HG03469 (cell line): Measurements from ENCODE around the gene DDX56.

Experiments
- ATAC-seq: cut with Tn5 transposase; IDR thresholded peaks from one replicate; pipeline ENCODE4 v1.9.1; 2021; ENCODE audit warnings: mild to moderate bottlenecking, moderate library complexity, moderate number of reproducible peaks; ENCODE audit not compliant: unreplicated experiment

The DDX56 gene

DNA sequence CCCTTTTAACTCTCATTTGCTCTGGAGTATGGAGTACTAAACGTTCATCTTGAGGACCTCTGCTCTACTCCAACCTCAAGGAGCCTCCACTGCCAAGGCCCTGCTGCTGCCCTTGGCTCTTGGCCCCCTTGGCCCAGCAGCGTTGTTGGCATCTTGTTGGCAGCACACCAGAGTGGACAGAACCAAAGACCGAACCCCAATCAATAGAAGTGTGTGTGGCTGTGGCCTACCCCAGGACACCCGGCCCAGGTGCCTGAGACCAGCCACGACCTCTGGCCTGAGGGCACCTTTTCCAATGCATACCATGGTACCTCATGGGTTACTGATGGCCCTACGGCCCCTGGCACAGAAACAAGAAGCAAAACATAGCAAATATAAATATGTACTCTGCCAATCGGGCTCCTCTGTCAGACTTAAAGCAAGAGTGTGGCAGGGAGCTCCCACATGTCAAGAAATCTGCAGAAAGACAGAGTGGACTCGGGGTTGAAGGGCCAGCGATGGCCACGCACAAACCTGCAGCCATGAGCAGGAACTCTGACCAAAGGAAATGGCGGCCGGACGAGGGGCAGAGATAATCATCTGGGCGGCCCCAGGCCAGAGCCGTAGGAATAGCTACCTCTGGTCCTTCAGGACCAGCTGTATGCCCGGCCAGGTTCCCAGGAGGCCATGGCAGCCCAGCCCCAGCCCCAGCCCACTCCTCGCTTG lies 35.5 kb downstream of the DDX56 start:
- ATAC-seq: no peak

DNA sequence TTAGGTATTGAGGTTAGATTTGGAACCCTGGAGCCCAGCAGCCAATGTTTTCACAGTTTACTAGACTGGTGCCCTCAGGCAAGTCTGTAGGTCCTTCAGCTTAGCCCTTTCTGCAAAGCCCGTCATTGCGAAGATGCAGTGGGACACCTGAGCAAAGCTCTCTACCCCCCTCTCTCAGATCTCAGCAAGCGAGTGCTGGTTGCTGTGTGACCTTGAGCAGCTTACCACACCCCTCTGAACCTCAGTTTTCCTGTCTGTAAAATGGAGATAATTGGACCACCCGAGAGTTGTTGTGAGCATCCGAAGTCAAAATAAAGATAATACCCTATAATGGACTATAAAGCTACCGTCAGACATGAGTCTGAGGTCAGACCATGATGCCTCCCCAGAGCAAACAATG lies 36.3 kb downstream of the DDX56 start:
- ATAC-seq: no peak

DNA sequence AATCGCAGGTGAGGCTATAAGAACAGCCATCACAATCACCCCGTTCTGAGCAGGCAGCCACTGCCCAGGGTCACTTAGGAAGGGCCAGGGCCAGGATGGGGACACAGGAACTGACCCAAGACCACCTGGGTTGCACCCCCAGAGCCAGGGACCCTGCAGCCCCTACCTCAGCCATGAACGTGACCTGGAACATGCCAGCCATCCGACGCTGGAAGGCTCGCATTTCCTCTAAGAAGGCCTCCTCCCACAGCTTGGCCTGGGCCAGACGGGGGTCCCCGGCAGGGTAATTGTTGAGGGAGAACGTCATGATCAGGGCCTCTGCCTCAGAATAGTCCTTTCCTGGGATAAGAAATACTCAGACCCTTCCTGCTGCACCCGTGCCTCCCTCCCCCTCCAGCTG lies 37.6 kb downstream of the DDX56 start:
- no peak for ATAC-seq

DNA sequence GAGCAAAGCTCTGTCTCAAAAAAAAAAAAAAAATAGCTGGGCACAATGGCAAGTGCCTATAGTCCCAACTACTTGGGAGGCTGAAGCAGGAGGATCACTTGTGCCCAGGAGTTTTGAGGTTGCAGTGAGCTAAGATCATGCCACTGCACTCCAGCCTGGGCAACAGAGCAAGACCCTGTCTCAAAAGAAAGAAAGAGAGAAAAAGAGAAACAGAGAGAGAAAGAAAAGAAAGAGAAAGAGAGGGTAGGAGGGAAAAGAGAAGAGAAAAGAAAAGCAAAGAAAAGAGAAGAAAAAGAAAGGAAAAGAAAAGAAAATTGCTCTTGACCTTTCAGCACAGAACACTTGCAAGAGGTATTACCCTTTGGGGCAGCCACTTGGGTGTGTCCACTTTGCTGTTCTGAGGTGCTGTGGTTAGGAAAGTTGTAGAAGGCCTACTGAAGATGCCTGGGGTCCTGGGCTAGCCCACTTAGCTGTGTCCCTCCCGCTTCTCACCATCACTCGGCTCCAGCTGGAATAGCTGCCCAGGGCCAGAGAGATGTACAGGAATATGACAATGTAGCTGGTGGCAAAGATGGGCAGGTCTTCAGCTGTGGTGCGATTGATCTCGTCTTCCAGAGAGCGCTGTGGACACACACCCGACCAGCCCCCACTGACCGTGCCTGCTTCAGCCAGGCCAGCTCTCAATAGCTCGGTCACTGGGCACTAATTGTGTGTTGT lies 38.2 kb downstream of the DDX56 start:
- no peak for ATAC-seq

DNA sequence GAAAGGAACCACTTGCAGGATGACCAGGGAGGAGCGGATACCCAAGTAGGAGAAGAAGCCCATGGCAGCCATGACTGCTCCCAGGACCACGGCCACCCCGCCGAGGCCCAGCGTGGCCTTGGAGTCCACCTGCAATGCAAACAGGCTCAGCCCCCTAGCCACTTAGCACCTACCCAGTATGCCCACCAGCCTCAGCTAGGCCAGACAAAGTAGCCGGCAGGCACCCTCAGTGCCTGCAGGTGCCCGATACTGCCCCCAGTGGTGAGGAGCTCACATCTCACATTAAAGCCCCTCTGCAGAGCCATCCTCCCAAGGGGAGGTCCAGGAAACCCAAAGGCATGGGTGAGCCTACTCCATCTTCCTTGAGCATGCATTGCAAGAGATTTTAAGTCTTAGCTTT lies 39.2 kb downstream of the DDX56 start:
- ATAC-seq: no peak

DNA sequence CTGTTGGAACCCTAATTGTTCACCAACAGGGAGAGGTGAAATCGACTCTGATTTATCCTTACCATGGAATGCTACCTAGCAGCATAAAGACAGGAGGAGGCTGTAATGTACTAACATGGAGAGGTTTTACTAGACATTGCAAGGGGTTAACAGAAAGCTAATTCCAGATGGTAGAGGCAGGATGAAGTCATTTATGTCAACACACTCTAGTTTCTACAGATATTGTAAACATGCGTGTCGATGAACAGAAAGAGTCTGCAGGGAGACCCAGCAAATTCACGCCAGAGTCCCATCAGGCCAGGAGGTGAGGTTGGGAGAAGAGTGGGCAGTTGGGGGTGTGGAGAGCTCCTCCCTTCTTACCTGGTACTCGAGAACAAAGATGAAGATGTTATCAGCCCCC lies 39.6 kb downstream of the DDX56 start:
- no peak for ATAC-seq

DNA sequence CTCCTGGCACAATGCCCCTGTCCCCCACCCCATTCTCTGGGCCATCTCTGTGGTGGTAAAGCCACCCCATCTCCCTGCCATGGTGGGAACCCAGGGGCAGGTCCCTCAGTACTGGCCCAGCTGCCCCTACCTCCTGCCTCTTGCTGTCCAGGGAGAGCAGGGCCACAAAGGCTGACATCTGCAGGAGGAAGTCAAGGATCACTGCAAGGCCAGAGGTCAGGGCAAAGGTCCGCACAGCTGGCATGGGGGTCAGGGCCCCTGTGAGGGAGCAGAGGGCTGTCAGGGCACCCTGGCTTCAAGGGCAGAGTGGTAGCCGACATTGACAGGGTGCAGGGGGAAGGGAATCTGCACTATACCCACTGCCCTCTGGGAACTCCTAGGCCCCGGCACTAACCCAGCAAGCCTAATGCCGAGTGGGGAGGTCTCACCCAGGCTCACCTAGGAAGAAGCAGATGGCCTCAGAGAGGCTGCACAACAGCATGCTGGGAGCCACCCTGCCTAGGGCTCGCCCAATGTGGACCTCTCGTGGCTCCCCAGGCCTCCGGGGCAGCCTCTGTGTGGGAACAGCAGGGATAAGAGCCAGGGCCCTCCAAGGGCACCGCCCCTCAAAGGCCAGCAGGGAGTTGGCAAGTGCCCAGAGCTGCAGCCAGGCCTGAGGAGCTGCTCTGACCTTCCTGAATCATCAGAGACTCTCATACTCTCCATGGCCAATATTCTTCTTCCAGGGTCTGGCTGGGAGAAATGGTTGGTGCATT lies 40.2 kb downstream of the DDX56 start:
- no peak for ATAC-seq

DNA sequence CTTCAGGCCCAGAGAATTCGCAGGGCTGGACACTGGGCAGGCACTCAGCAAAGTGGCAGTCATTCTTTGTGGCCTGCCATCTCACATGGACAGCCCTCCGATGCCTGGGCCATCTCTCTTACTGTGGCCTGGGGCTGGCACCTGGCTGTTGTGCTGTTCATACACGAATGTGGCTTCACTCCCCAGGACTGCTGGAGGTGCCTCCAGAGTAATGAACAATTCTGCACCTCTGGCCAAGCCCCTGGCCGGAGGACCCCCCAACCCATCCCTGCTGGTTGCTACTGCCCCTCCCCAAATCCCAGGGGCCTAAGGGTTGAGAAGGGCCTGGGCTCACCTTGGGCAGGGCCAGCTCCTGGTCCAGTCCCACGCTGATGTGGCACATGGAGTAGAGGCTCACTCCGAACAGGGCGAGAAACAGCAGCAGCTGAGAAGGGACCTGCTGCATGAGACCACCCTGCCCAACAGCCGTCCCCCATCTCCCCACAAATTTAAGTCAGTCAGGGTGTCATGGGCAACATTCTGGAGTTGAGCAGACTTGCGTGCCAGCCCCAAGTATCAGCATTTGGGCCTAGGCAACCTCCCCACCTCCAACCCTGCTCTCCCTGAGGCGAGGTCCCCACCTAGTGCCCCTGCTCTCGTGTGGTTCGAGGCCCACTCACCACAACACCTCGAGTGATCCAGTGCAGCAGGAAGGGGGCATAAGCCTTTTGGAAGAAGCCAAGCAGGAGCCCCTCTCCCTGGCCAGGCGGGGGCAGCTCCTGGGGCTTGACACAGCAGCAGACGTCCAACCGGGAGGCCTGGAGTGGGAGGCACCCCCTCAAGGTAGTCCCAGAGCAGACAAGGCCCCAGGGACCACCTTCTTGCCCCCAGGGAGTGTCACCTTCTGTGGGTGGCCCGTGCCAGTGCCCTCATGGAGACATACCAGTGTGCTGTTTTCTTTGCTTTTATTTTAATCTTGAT lies 42.0 kb downstream of the DDX56 start:
- no peak for ATAC-seq

DNA sequence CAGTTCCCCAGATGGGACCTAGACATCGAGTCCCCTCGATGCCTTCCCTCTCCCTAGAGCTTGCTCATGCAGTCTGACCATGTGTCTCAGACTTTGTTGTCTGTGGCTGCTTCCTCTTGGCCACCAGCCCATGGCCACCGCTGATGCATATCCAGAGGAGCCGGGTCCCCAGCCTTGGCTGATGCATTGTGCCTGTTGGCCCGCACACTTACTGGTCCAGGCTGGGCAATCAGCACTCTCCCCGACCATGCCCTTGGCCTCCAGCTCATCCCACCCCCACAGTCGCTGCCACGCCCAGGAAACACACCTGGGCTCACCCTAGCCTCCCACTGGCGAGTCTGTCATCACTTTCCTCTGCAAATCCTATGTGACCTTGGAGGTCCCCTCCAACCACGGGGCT lies 42.7 kb downstream of the DDX56 start:
- no peak for ATAC-seq

DNA sequence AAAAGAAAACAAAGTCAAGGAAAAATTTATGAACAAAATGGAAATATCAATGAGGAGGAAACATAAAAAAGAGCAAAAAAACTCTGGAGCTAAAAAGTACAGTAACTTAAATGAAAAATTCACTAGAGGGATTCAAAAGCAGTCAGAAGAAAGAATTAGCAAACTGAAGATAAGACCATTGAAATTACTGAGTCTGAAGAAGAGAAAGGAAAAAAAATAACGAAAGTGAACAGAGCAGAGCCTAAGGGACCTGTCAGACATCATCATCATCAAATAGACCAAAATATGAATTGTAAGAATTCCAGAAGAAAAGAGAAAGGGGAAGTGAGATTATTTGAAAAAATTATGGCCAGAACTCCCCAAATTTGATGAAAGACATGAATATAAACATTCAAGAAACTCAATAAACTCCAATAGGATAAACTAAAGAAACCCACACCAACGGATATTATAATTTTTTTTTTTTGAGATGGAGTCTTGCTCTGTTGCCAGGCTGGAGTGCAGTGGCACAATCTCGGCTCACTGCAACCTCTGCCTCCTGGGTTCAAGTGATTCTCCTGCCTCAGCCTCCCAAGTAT lies 48.8 kb downstream of the DDX56 start:
- ATAC-seq: no peak

DNA sequence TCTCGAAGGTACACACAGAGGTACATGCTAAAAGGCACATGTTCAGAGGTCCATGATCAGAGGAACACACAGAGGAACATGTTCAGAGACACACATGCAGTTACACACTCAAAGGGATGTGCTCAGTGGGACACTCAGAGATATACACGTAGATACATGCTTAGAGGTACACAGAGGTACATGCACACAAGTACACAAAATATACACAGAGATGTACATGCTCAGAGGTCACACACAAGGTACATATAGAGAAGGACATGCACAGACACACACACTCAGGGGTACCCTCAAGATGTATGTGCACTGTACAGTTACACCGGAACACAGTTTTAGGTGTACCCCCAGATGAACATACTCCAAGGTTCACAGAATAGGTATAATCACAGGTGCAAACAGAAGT lies 51.4 kb downstream of the DDX56 start:
- ATAC-seq: no peak

DNA sequence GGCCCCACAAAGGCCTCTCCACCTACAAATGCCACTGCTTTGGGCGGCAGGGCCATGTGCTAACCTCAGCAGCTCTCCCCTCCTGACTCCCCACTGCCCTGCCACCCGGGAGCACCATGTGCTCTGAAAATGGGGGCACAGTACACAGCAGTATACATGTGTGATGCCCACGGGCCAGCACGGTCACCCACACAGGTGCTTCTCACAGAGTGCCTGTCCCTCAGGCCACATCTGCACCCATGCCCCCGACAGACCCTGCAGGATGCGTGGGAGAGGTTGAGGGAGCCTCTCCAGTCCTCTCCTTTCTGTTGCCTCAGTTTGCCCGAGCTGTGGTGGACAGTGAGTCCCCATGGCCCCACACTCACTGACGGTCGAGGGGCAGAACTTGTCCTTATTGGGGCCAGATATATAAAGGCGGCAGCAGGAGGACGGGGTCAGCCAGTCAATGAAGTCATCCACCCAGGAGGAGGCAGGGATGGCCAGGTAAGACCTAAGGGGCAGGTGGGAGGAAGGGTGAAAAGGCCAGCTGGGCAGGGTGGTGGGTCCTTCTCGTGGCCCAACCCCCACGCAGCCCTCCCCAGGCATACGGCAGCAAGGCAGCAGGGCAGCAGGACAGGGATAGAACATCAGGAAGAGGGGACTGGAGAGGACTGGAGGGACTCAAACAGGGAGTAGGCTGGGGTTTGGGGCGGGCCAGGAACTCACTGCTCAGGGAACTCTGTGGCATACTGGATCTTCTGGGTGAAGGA lies 52.2 kb downstream of the DDX56 start:
- ATAC-seq: no peak

DNA sequence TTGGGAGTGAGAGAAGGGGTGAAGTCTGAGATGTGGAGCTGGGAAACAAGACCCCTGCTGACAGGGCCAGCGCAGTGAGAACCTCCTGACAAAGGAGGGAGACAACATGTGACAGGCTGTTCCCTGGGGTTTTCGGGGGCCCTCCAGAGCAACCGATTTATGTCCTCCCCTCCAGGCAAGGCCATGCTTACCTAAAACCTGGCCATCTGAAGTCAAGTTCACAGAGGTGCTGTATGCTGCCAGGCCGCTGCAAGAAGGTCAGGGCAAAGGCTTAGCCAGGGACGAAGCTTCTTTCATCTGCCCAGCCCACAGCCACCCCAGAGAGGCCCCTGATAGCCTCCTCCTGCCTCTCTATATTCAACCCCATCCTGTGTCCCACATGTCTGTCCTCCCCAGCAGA lies 53.1 kb downstream of the DDX56 start:
- ATAC-seq: no peak

DNA sequence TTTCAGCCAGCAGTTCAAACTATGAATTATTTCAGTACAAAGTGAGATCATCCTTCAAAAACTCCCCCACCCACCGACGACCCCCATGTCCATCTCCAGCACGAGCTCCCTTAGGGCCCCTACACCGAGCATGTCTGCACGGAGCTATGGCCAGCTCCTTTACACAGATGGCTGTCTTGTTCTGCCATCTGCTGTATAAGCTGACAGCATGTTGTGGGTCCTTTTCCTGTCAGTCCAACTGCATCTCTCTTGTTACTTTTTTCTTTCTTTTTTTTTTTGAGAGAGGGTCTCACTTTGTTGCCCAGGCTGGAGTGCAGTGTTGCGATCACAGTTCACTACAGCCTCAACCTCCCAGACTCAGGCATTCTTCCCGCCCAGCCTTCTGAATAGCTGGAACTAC lies 54.2 kb downstream of the DDX56 start:
- ATAC-seq: no peak

DNA sequence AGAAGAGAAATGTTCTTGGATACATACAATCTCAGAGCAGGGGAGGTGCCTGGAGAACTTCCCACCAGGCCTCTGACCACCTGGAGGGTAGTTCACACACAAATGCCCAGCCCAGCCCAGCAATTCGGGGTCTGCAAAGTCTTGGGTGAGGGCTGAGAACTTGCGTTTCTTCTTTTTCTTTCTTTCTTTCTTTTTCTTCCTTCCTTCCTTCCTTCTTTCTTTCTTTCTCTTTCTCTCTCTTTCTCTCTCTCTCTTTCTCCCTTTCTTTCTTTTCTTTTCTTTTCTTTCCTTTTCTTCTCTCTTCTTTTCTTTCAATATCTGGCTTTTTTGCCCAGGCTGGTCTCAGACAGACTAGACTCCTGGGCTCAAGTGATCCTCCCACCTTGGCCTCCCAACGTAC lies 54.9 kb downstream of the DDX56 start:
- ATAC-seq: no peak

DNA sequence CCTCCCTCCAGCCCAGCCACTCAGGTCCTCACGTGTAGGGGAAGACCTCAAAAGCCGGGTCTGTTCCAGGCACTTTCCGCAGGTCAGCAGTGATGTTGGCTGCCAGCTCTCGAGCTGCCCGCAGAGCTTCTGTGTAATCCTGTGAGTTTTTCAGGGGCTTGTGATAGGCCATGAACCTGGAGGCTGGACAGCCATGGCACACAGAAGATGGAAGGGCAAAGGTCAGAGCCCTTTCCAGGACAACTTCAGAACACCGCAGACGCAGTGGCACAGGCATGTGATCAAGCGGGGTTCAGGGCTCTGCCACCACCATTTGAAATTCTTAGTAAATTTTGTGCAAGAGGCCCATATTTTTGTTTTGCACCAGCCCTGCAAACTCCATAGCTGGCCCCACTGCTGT lies 56.5 kb downstream of the DDX56 start:
- ATAC-seq: no peak
